DMS79 treated with DMSO at 0.1 percent for 48 hours (cell line): ENCODE results near the gene ADD1.
A peak's percentile ranks its signal among the peaks of the same experiment; 100 is the strongest.
"Not testable (repeated sequence)": the region's sequence is repeated elsewhere in the genome, so short reads cannot be mapped to it uniquely, and the experiment has no call there.

Experiments used
- DNase-seq: peaks from one replicate; lab custom pipeline; 2025; lab: John Stamatoyannopoulos, UW

Gene ADD1

DNA sequence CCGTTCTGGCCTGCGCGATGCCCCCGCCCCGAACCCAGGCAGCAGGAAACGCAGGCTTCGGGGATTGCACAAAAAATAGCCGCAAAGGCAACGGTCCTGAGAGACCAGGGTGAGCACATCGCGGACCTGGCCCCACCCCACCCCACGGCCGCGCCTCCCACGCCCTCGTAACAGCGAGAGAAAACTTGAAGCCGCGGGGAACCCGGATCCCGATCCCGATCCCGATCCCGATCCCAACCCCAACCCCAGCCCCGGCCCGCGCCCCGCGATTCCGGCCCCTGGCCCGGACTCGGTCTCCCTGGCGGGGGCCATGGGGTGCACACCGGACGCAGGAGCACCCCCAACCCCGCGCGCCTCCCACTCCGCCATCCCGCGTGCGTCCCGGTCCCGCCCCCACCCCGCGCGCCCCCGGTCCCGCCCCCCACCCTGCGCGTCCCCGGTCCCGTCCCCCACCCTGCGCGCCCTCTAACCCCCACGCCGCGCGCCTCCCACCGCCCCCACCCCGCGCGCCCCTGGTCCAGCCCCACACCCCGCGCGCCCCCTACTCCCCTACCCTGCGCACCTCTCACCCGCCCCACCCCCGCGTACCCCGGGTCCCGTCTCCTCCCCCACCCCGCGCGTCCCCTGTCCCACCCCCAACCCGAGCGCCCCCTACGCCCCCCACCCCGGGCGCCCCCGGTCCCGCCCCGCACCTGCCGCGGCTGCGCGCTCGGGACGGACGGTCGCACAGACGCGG, 90.6 kb downstream of the ADD1 start:
- no peak for DNase-seq

DNA sequence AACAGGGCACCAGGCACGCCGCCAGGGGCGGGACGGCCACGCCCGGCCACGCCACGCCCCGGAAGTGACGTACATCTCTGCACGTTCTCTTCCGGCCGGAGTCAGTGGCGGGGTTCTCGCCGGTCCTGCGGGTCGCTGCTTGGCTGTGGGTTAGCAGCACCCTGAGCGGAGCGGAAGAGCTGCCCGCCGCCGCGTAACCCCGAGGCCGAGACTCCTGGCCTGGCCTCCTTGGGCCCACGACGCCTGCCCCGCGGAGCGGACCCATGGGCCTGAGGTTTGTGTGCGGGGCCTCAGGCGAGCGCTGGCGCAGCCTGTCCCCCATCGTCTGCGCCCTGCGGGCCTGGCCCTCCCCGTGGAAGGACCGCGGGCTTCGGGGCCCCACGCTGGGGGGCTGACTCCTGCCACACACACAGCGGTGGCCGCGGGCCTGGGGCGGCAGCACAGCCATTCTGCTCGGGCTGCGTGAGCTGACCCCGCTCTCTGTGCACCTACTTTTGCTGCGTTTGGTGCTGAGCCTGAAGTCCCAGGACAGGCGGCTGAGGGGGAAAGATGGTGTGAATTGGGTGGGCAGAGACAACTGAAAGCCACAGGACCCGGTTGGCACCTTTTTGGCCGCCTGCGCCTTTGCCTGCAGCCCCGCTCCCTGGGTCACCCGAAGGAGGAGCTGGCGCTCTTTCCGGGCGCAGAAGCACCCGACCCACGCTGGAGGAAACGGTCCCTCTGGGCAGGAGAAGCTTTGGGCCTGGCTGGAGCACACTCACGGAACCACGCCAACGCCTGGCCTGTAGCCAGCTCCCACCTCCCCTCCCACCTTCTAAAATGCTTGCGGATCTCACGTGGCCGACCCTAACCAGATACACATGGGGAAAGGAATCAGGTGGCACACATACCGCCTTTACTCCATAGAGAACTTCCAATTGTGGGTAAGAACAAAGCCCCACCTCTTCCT, 91.4 kb downstream of the ADD1 start:
- peak; percentile 59 for DNase-seq

DNA sequence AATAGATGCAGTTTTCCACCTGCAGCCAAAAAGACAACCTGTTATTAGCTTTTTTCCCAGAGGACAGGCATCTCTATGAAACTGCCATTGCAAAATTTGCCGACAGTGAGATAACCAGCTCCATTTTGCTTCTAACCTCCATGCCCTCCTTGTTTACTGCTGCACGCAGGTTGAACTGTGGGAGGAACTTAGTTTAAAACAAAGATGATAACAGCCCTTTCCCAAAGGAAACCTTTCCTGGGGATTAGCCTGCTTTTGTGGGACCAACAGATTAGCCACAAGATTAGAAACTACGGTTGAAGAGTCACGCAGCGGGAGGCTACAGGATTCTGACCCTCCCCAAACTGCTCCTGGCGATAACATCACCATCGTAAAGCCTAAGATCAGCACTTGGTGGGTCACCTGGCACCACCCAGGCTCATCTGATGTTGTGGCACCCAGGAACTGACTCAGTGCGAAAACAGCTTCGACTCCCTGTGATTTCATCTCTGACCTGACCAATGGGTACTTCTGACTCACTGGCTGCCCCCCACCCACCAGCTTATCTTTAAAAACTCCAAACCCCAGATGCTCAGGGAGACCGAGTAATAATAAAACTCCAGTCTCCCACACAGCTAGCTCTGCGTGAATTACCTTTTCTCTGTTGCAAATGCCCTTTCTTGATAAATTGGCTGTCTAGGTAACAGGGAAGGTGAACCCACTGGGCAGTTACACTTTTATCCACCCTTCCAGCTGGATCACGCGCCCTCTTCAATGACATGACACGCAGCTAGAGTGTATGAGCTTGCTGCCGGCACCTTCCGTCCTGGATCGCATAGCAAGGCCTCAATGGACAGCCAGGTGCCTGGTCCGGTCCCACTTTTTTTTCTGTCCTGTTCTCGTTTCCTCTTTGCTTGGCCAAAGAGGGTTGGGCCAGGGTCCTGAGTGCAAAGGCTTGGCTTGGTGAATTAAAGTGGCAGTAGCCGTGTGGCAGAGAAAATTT, 92.4 kb downstream of the ADD1 start:
- DNase-seq: no peak

DNA sequence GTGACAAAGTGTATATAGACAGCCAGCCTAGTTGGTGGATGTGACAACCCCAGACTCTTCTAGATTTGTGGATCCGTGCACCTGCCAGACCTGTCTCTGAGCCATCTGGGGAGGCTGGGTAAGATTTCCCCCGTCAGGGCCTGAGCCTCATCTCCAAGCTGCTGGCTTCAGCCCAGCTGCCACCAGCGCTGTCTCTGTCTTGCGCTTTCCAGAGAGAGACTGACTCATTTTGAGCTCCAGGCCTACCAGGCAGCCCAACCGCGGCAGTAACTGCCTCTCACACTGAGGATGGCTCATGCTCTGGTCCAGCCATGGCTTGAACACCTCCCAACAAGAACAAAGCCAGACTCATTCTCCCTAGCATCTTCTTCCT, 93.1 kb downstream of the ADD1 start:
- no peak for DNase-seq

DNA sequence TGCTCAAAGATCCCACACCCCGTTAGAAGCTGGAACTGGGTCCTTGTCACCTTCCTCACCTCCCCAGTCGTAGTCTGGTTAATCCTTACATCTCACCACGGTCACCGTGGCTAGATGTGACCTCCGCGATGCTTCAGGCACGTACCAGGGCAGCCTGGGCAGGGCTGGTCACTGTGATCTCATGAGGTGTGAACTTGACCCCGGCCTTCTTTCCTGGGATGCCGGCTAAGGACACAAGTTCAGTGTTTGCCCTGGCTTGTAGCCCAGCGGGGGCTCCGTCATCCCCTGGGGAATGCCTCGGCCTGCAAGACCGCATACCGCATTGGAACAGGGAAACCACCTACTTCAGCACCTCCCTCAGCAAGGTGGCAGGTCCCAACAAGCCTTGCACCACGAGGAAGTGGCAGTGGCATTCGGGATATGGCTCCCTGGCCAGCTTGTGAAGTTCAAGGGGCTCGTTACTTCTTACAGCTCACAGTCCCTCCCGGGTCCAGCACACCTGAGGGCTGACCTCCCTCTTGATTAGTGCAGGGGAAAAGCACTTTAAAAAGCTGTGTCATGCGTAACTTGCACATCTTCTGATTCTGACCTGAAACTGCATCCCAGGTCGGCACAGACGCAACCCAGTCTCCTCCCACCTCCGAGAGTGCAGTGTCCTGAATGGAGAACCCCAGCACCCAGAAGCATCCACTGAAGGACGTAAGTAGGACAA, 93.7 kb downstream of the ADD1 start:
- DNase-seq: peak; percentile 4

DNA sequence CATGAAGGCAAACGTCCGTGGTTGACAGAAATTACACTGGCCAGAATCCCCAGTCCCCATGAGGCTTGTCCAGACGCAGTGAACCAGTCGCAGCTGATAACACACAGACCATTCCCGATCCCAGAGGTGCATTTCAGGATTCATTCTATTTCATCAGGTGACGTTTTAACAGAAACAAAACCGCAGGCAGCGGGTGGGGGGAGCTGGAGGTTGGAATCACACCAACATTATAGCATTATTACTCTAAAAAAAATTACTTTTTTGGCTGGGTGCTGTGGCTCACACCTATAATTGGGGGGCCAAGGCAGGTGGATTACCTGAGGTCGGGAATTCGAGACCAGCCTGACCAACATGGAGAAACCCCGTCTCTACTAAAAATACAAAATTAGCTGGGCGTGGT, 94.3 kb downstream of the ADD1 start:
- DNase-seq: no peak

DNA sequence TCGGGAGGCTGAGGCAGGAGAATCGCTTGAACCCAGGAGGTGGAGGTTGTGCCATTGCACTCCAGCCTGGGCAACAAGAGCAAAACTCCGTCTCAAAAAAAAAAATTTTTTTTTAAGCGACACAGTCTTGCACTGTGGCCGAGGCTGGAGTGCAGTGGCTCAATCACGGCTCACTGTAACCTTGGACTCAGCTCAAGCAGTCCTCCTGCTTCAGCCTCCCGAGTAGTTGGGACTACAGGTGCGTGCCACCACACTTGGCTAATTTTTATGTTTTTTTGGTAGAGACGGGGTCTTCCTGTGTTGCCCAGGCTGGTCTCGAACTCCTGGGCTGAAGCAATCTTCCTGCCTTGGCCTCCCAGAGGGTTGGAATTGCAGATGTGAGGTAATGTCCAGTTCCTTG, 94.8 kb downstream of the ADD1 start:
- DNase-seq: not testable (repeated sequence)

DNA sequence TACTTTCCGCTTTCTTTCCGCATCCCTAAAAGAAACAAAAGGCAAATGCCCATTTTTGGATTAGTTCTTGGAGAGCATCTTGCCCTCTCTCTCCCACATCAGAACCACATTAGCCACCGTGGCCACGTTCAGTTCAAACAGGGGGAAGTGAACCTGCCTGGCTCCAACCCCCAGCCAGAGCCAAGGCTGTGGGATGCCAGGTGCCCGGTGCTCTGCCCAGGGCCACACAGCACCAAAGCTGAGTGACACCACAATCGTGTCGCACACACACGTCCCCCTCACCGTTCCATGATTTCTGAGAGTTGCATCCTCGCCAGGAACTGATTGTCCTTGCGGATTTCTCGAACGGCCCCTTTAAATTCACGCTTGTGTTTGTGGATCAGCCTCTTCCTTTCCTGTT, 95.3 kb downstream of the ADD1 start:
- no peak for DNase-seq

DNA sequence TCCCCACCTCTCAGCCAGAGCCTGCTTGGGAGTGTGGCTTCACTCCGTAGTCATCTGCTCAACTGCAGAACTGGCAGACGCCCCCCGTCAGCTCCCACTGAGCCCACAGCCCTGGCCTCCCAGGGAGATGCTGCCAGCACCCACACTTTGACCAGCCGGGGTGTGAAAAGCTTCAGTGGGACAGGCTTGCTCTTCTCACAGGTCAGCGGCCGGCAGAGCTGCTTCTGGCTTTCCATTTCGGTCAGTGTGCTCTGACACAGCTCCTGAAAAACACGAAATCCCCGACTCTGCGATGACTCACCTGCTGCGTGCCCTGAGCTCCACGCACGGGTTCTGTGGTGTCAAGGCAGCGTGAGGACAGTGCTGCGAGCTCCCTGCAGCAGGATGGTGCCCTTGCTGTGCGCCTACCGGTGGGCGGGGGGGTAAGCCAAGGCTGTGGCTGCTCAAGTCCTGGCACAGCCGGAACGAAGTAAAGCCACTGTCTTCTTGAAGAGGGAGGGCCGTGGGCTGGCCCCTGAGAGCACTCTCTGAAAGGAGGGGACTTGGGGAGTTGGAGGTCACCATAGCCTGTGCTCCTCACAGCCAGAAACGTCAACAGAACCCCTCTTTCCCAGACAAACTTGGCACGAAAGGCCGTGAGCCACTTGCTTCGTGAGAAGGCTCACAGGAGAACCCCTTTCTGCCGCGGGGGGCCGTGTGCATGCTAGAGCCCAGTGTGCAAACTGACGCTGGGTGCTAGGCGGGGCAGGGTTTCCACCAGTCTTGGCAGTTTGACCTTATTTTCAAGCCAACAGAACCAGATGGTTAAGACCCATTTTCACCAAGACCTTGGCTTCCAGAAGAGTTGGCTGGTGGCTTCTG, 96.0 kb downstream of the ADD1 start:
- no peak for DNase-seq

DNA sequence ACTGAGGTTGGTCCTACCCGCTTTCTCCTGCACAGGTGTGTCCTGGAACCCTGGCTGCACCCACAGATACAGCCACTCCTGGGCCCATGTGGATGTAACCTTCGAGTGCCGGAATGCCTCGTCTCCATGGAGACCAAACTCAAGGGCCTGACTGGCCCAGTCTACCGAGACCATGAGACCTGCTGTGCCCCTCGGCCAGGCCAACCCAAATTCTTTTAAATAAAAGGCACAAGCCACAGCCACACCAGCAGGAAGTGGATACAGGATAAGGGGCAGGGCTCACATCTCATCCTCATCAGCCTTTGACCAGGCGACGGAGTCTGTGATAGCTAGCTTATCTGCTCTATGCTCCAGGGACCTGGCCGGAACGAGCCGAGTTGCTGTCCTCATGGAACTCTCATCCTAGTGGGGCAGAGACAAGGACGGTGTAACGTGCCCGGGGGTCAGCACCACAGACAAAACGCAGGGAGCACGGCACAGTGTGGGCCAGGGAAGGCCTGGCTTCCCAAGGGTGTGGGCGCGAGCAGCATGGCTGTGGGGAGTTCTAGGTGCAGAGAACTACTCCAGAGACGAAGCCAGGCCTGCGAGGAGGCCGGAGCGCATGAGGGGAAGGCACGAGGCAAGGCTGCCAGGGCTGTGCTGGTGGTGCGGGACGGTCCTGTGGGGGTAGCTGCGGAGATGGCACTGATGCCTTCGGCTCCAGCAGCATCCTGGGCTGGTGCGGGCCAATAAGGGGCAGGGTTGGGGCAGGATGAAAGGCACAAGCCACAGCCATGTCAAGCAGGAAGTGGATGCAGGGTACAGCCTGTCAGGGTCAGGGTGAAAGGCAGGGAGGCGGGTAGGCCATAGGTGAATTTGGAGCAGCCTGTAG, 96.9 kb downstream of the ADD1 start:
- DNase-seq: no peak

DNA sequence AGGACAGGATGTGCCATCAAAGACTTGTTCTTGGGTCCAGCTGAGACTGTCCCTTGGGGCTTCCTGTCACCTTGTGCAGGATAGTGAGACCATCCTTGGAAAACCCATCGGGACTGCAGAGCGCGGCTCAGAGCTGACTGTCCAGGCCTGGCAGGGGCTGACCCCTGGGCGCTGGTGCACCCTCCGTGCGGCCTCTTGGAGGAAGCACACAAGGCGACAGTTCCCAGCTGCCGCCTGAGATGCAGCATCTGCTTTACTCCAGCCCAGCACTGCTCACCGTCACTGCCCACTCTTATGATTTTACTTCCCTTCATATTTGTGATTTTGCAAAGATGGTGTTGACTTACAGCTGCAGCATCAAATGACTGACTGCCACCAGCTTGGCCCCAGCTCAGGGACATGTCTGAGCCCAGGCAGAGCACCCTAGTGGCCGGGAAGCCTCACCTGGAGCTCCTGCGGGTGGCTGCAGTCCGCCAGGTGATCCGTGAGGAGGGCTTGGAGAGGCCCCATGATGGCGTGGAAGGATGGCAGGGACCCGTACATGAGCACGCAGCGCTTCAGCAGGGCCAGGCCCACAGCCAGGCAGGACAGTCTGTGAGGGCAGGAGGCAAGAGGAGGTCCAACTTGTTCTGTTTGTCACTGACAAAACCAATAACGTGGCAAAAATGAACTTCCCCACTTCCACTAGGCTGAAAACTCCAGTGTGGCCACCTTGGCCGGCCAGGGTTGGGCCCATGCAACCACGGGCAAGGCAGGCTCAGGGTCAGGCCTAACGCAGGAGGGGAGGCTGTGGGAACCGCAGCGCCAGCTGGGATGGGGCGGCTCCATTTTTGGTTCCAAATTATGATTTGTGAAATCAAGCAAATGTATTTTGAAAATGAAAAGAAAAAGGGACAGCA, 97.7 kb downstream of the ADD1 start:
- DNase-seq: no peak

DNA sequence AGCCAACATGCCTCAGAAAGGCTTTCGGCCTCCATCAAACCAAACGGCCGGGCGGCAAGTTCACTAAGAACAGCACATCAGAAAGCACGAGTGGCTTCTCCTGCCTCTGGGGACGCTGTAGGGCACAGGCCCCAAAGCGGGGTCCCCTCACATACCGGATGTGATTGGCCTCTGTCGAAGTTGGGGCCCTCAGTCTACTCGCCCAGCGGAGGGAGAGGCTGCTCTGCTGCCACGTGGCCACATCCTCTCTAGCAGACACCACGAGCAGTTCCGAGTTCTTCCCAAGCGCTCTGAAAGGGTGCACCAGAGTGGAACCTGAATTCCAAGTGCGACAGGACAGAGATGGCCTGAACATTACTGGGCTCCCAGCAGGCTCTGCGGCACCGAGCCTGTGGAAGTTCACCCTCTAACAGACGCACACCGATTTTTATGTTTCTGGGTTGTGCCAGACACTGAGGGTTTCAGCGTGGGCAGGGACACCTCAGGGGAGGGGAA, 98.4 kb downstream of the ADD1 start:
- DNase-seq: no peak

DNA sequence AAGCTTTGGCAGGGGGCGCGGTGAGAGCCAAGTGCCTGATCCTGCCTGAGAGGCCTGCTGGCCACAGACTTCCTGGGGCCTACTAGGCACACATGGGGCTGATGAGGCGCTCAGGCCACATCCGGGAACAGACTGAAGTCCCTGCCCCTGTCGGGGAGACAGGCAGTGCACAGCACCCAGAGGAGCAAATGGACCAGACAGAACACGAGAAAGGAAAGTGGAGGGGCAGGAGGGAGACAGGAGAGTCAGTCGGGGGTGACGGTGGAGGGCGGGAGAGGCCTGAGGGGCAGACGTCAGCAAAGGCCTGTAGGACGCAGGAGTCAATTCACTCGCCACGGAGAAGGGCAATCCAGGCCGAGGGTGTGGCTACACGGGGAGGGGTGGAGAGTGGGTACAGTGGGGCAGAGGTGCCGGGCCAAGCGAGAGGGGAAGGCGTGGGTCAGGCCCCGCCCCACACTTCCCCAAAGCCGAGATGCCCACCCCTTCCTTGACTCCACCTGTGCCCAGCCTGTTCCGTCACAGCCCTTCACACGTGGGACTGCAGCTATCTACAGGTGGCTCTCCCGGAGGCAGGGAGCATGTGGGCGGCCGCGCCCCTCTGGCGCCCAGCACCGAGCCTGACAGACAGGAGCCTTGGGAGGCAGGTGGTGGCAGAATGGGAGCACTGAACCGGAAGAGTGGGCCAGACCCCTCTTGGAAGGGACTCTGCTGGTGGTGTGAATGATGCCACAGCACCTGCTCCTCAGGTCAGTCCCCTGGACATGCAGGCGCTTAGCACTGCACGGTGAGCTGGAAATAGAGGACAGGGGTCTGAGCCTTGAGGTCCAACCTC, 99.1 kb downstream of the ADD1 start:
- no peak for DNase-seq

DNA sequence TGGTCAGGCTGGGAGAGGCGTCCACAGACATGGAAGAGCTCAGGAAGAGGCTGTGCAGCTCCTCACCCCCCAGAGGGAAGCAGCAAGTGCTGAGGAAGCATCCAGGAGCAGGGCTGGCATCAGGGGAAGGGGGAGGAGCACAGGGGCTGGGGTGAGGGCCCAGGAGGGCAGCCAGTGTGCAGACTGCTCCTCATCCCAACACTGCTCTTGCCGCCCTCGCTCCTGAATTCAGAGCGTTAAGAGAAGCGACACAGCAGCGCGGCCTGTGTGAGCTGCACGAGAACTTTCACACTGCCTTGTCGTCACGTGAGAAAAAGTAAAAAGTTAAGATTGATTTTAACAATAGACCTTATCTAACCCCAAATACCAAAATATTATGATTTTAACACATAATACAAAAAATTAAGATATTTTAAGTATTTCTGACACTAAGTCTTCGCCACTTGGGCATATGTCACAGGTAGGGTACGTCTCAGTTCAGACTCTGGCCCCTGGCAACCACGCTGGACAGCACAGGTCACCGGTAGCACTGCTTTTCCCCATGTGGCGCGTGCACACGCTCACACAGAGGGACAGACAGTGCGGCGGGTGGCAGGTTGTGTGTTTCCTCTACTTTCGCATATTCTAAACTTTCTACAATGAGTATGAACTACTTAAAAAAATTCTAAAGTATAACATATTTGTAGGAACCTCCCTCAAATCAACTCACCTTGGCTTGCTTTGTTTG, 99.9 kb downstream of the ADD1 start:
- no peak for DNase-seq

DNA sequence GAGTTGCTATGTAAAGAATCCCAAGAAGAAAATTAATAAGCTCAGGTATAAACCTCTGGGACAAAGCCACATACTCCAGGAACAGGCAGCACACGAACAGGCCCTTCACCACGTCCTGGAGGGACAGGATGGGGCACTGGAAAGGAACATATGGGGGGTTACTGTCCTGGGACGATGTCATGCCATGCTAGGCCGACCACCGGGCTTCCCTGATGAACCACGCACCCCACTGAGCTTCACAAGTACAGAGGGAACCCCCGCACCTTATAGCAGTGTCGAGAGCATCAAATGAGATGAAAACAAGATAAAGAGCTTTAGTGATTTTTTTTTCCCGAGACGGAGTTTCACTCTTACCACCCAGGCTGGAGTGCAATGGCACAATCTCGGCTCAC, 100.4 kb downstream of the ADD1 start:
- no peak for DNase-seq
